Activated naive CD4-positive, alpha-beta T cell treated with anti-CD3 and anti-CD28 coated beads, Interleukin-2, amount 50 U/mL, for 16 hours (primary cell): ENCODE results near the gene ADARB1.
A peak's percentile ranks its signal among the peaks of the same experiment; 100 is the strongest.
"Not testable (repeated sequence)": the region's sequence is repeated elsewhere in the genome, so short reads cannot be mapped to it uniquely, and the experiment has no call there.

Source experiments
- DNase-seq: peaks from one replicate; pipeline ENCODE4 v3.0.0-alpha.2; 2020

ADARB1 gene, protein sequence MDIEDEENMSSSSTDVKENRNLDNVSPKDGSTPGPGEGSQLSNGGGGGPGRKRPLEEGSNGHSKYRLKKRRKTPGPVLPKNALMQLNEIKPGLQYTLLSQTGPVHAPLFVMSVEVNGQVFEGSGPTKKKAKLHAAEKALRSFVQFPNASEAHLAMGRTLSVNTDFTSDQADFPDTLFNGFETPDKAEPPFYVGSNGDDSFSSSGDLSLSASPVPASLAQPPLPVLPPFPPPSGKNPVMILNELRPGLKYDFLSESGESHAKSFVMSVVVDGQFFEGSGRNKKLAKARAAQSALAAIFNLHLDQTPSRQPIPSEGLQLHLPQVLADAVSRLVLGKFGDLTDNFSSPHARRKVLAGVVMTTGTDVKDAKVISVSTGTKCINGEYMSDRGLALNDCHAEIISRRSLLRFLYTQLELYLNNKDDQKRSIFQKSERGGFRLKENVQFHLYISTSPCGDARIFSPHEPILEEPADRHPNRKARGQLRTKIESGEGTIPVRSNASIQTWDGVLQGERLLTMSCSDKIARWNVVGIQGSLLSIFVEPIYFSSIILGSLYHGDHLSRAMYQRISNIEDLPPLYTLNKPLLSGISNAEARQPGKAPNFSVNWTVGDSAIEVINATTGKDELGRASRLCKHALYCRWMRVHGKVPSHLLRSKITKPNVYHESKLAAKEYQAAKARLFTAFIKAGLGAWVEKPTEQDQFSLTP

DNA sequence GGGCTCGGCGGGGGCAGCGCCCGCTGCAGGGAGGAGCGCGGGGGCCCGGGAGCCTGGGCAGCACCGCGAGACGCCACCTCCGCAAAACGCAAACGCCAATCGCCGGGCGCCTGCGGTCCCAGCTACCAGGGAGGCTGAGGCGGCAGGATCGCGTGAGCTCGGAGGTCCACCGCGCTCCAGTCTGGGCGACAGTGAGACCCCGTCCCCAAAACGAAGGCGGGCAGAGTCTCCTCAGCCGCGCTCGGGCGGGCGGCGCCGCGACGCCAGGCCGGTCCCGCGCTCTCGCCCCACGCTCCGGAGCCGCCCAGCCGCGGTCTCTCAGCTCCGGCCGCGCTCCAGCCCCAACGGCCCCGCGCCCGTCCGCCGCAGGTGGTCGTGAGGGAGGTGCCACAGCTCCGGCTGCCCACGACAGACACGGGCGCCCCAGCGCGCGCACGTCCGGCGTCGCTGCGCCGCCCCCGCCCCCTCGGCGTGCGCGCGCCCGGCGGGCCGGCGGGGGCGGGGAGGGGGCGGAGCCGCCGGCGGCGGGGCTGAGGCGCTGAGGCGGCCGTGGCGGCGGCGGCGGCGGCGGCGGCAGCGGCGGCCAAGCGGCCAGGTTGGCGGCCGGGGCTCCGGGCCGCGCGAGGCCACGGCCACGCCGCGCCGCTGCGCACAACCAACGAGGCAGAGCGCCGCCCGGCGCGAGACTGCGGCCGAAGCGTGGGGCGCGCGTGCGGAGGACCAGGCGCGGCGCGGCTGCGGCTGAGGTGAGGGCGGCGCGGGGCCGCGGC lies at the start of gene ADARB1:
ADARB1 (plus strand) TSS at position 533 of the 770 bp plus-strand sequence. CDS start 97,077 bp downstream, outside the sequence.
- DNase-seq = peak; percentile 71

DNA sequence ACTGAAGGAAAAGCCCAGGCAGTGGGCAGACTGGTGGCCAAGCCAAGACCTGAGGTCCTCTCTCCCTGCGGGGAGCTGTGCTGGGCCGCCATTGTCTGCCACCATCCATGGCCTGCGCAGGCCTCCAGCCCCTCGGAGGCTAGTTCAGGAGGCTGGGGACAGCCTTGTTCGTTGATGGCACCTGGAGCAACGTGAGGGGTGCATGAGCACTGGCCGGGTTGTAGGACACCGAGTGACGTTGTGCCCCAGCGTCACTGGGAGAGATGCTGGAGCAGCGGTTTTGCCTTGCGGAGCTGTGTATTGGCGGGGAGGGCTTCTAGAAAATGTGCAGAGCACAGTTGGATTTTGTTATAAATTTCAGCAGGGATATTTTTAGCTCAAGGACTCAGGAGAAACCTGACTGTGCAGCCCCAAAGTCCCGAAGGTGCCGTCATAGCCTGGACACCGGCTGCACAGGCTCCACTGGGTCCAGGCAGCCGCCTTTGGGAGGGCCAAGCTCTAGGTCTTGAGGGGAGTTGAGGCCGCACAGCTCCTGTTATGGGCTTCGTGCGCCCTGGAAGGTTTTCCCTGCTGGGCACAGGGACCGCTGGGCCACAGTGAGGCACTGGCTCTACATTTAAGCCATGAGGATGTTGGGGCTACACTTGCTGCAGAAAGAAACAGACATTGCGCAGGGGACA lies 48.2 kb upstream of the ADARB1 start:
- no peak for DNase-seq

DNA sequence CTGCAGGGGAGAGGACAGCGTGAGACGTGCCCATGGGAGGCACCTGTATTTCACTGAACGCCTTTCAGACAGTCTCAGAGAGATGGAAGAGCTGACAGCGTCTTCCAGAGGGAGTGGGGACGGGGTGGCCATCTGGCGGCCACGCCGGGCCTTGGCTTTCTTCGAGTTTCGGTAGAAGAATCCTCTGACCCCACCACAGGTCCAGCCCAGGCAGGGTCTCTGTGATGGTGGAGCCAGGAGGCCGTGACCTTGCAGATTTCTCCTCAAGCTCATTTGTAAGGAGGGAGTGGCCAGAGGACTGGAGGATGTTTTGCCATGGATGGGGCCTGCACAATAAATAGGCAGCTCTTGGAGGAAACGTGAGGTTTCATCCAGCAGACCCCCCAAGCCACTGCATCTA lies 47.6 kb upstream of the ADARB1 start:
- no peak for DNase-seq

DNA sequence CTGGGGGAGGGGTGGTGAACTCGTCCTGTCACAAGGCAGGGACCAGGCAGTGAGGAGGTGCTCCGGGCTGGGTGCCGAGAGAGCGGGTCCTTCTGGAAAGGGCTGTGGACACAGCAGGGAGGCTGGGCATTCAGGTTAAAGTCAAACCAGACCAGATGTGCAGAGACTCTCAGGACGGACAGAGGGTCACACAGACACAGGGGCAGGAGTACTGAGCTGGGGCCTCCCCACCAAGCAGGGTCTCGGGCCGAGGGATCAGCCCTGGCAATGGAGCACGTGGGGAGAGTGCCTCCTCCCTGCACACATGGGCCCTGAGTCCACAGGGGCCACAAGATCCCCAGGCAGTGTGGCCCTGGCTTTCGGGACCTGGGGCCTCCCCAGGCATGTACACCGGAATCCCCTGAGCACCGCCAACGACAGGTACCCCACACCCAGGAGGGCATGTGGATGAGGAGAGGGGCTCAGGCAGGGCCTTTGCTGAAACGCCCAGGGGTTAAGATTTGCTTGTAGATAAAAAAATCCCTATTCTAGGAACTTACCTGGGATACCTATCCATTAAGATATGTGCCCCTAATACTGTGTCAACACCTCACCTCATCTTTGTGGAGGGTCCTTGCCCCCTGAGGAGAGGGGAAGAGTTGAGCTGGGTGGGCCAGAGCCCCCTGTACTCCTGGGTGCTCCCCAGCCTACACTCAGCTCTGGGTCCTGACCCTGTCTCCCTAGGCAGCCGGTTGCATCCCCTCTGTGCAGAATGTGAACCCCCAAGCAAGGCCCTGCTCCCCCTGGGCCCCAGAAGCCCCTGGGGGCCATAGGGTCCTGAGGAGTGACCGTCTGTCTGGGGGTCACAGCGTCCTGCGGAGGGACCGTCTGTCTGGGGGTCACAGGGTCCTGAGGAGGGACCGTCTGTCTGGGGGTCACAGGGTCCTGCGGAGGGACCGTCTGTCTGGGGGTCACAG lies 46.9 kb upstream of the ADARB1 start:
- DNase-seq = no peak

DNA sequence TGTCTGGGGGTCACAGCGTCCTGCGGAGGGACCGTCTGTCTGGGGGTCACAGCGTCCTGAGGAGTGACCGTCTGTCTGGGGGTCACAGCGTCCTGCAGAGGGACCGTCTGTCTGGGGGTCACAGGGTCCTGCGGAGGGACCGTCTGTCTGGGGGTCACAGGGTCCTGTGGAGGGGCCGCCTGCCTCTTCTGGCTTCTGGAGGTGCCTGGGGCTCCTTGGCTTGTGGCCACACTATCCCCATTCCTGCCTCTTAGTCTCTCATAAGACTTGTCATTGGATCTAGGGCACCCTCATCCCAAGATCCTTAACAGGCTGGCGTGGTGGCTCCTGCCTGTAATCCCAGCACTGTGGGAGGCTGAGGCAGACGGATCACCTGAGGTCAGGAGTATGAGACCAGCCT lies 45.7 kb upstream of the ADARB1 start:
- not testable (repeated sequence) for DNase-seq

DNA sequence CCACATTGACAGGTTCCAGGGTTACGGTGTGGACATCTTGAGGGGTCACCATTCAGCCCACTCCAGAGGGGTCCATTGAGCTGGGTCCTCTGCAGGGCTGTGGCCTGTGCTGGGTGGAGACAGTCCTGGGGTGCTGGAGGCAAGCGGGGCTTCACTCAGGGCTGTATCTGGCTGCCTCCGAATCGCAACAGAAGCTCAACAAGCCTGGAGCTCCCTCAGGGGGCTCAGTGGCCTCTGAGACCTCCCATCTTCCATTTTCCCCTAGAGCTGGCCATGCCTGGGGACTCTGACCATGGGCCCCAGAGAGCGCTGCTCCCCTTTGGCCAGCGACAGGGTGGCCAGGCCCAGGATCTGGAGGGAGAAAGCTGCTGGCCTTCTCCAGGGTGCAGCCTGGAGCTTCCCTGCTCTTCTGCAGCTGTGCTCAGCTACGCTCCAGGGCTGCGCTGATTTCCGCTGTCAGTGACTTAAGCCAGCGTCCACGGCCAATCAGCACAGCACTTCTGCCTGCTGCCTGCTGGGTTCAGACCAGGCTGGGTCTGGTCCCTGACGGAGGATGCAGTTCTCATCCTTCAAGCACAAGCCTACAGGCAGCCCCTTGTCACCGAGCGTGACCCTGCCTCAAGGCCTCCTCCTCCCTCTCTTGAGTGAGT lies 45.0 kb upstream of the ADARB1 start:
- DNase-seq = no peak

DNA sequence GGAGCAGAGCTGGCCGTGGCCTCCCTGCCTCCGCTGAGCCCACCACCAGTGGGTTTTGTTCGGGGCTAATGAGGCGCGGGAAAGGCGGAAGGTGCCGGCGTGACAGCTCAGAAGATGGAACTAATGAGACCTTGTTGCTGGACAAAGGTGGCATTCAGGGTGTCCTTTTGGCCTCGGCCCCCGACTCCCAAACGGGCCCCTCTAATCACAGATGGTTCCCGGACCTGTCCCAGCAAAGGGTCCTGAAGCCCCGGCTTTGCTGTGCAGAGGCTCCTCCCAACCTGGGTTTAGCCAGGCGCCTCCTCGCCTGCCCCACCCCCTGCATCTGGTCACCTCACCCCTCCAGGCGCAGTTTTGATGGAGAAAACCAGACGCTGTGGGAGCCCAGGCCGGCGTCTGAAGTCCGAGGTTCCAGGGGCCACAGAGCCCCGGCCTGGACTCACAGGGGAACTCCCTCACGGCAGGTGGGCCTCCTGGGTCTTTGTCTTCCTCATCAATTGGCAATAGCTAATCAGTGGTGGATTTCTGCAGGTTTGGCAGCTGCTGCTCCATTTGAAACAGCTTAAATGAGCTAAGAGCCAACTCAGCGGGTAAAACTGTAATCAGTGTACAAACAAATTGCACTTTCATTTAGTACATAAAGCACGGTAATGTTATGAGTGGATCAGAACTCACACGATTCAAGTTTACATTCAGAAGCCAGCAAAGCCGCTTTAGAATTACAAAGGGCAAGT lies 44.3 kb upstream of the ADARB1 start:
- no peak for DNase-seq

DNA sequence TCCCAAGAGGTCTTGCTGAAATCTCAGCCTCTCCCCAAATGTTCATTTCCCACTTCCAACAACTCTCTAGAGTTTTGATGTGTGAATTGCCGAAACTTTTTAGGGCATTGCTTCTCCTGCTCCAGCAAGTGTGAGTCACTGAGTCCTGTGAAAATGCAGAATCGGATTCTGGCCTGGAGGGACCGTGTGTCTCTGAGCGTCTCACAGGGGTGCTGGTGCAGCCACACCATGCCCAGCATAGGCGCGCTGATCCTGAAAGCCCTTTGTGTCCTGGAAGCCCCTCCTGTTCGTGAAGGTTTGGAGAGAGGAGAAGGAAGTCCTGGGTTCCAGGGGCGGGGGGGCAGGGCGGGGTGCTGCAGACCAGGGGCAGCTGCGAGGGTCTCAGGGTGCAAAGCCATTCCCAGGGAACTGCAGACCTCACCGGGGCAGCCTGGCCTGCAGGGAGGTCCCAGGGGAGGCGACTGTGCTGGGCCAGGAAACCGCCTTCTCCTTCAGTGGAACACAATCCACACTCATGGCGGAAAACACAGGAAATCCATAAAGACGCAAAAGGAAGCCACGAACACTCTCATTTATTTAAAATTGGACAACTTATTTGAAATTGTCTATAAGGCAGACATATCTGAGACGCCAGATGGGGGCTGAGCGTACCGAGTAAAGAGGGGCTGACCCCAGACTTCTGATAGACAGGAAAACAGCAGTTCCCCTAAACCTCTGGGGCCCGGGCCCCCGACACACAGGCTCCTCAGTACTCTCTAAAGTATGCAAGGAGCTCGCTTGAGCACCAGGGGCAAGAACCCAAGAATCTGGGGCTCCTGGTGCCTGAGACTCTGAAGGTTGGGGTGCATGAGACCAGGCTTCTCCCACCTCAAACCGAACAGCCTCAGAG lies 43.5 kb upstream of the ADARB1 start:
- DNase-seq = no peak

DNA sequence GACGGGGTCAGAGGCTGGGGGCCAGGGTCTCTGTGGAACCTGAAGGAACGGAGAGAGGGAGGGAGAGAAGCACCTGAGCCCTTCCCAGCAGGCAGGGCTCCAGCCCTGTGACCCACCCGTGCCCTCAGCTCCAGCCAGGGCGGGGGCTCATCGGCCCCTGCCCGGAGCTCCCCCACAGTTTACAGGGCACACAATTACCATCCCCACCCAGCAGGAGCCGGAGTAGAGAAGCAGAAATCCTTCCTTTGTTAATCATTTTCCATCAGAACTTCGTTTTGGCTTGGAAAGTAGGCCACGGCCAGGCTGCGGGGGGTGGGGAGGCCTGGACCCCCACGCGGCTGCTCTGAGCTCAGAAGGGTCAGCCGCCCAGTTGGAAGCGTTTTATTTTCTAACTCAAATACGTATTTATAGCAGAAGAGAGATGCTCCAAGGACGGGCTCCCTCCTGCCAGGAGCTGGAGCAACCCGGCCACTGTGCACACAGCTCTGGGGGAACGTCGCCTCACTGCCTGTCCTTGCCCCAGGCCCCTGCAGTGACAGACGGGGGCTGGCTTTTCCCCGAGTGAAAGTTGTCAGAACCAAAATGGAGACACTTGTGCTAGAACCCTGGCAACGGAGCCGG lies 42.7 kb upstream of the ADARB1 start:
- DNase-seq = no peak

DNA sequence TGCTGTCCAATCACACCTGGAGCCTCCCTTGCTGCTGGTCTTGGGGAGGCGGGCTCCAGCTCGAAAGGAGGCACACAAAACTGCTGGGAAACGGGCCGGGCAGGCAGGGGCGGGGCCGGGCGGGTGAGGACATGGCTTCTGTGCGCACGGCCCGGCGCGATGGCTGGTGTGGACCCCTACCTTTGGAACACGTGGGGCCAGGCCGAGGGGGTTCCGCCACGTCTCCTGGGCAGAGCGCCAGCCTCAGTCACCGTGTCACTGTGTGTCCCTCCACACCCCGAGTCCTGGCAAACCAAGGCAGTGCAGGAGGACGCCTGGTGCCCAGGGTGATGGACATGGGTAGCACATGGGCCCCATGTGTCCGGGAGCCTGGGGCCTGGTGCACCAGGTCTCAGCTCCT lies 42.0 kb upstream of the ADARB1 start:
- no peak for DNase-seq

DNA sequence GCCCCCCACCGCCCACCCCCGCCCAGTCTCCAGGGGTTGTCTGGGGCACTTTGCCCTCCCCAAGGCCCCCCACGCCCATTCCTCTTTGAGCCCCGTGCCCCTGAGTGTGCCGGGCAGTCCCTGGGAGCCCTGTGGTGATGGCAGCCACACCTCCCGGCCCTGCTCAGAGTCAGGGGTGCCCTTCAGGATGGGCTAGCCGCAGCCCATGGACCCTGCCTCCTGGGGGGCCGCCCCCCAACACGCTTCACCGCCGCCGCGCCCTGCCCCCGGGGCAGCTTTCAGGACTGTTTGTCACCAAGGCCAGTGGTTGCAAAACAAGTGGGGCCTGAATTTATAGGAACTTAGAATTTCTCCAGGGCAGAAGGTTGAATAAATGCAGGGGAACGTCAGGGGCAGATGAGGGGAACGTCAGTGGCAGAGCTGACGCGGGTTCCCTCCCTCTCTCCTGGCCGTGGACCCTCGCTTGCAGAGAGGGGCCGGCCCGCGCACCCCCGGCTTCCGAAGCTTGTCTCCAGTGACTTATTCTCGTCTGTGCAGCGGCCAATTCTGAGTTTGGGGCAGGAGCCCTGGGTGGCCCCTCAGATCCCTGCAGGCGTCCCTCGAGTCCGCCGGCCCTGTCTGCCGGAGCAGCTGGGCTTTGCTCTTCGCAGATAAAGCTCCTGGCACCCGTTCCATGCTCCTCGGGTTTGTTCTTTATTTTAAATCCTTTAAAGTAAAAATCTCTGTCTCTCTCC lies 41.2 kb upstream of the ADARB1 start:
- DNase-seq = no peak

DNA sequence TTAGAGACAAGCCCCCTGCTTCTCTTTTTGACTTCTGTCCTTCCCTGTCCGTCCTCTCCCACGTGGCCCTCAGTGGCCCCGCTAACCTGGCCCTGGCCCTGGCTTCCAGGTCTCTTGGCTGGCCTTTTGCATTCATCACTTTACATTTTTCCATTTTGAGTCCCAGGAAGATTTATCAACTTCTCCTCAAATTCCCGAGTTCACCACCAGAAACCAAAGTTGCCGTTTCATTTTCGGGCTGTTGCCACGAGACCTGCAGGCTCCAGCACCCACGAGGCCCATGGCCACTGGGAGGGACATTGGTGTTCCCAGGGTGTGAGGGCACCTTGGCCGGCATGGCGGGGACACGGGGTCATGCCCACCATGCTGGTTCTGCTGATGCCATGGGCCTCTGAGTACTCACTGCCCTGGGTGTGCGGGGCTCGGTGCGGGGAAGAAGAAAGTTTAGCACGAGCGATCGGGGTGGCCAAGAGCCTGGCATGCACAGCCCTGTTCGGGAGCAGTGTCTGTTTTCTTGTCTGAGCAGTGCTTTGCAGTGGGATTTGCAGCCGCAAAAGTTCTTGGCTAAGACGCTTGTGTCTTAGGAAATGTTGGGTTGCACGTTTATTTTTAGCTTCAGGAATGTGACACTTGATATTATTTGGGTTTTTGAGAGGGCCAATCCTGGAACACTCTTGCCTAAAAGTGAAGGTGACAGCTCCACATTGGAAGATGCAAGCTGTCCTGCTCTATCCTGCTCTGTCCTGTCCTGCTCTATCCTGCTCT lies 40.4 kb upstream of the ADARB1 start:
- no peak for DNase-seq

DNA sequence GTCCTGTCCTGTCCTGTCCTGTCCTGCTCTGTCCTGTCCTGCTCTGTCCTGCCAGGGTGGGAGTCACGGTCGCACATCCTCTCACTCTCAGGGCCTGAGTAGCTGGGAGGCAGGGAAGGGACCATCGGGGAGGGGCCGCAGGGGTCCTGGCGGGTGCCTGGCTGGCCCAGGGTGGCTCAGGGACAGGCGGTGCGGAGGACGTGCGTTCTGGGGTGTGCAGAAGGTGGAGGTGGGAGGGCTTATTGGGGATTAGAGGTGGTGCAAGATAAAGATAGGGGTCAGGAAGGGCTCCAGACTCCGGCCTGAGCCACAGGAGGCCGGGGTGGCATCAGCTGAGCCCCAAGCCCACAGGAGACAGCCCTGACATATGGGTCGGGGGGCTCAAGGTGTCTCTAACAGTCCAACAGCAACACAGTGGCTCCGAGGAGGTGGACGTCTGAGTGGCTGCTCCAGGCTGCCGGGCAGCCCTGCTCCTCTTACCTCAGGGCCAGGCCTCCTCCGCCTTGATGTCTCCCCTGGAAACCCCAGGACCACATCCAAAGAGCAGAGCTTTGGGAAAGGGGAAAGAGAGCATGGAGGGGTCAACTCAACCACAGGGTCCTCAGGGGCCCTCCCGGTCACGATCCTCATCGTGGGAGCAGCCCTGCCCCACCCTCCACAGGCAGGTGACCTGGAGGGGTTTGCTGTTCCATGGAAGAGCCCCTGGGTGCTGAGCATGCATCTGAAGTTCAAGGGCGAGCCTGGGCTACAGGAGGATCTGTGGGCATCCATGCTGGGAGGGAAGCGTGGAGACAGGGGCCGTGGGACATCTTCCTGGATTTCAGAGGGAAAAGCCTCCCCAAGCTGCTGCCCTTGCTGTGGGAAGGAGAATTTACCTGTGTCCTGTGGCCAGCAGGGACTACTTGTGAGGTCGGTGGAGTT lies 39.6 kb upstream of the ADARB1 start:
- no peak for DNase-seq

DNA sequence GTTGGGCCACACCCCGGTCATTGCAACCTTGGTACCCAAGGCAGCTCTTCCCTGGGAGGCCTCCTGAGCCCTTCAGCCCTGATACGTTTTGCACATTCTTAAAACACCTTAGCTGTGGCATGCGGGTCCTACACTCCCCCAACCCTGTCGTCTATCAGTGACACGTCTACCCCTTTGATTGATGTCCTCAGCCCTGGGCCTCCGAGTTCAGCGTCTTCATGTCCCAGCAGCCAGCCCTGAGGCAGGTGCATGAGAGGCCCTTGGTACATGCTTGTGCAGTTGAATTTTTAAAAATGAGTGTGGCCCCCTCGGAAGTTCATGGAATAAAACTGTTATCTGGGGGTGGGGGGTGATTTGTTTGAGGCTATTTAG lies 38.9 kb upstream of the ADARB1 start:
- no peak for DNase-seq

DNA sequence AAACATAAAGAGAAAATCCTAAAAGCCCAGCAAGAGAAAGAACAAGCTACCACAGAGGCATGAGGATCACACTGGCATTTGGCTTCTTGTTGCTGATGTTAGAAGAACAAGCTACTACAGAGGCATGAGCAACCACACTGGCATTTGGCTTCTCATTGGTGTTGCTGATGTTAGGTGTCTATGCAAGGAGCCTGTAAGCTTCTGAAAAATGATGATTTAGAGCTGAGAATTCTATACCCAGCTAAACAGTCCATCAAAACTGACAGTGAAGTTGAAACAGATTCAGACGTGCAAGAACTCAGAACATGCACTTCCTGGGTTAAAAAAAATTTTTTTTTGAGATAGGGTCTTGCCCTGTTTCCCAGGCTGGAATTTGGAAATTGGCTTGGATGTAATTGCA lies 37.8 kb upstream of the ADARB1 start:
- no peak for DNase-seq

DNA sequence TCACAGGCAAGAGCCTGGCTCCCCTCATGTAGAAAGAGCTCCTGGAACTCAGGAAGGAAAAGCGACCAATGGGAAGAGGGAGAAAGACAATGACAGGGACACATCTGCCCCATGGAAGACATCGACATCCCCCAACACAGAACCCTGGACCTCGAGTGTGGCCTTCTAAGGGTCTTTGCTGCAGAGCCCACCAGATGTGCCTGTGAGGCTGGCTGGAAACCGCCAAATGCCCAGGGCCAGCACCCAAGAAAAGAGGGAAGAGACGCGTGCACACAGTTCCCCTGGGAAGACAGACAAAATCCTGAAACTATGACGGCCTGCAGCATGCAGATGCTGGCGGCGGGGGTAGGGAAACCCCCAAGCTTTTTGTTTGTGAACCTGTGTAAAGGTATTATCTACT lies 36.4 kb upstream of the ADARB1 start:
- no peak for DNase-seq
